B cell (primary cell): Measurements from ENCODE around the gene DNAJC9. TPM values are rescaled to one million over a fixed set of nuclear protein-coding genes. Genes with fewer than 3 reads are reported as not detected.
A peak's percentile ranks its signal among the peaks of the same experiment; 100 is the strongest.

ENCODE experiments used
- ATAC-seq: fragments of 200-7000 bp; cut with Tn5 transposase; one replicate; pipeline ENCODE4 v1.10.0; 2021; ENCODE audit warnings: low read depth, mild to moderate bottlenecking, moderate number of reproducible peaks, moderate library complexity
- CTCF ChIA-PET: fragments of 350-600 bp; sonication (Branson Sonifier 250); formaldehyde crosslinking; loops from one replicate; lab custom pipeline; 2021; ENCODE audit warnings: antibody characterized with exemption, inconsistent platforms; lab: Charles Lee
- POLR2A ChIA-PET: fragments of 350-600 bp; sonication (Branson Sonifier 250); formaldehyde crosslinking; loops from one replicate; lab custom pipeline; 2021; ENCODE audit warnings: antibody characterized with exemption; lab: Charles Lee
- DNase-seq: peaks from one replicate; pipeline ENCODE4 v3.0.0; 2013
- H2AFZ ChIP-seq: 2 replicates; pipeline ENCODE4 v1.6.1; 2012; ENCODE audit warnings: mild to moderate bottlenecking, low read depth, low read length; ENCODE audit not compliant: insufficient read depth, poor library complexity, severe bottlenecking
- H3K27ac ChIP-seq, 2 donors: 1 replicate in 1 of 2; 2 replicates in 1 of 2; pipeline ENCODE4 v1.5.1; 2012 to 2013; ENCODE audit warnings: low read length in 2 of 2, mild to moderate bottlenecking in 2 of 2, moderate library complexity in 1 of 2
- H3K27me3 ChIP-seq, 4 experiments: fragments of 200-600 bp in 1 of 4; sonication (generic) in 1 of 4; replicated peaks in 1 of 4; 1 replicate in 2 of 4; 2 replicates in 2 of 4; pipeline versions ENCODE4 v1.6.1 to v1.7.0; 2013 to 2016; ENCODE audit warnings: low read length in 3 of 4, mild to moderate bottlenecking in 2 of 4, mixed read lengths in 1 of 4, moderate library complexity in 1 of 4; ENCODE audit not compliant: insufficient read depth in 4 of 4, control insufficient read depth in 3 of 4; ENCODE audit errors: control extremely low read depth in 1 of 4
- H3K36me3 ChIP-seq, 2 experiments: replicated peaks in 1 of 2; 1 replicate in 1 of 2; 2 replicates in 1 of 2; pipeline versions ENCODE4 v1.6.1 to v1.7.1; 2013; ENCODE audit warnings: low read length in 1 of 2; ENCODE audit not compliant: insufficient read depth in 2 of 2, control insufficient read depth in 1 of 2; ENCODE audit errors: control extremely low read depth in 1 of 2, extremely low read depth in 1 of 2
- H3K4me1 ChIP-seq, 2 donors: fragments of 200-600 bp in 1 of 2; sonication (generic) in 1 of 2; 1 replicate in 1 of 2; 2 replicates in 1 of 2; pipeline versions ENCODE4 v1.5.1 to v1.6.1; 2013 to 2017; ENCODE audit warnings: low read length in 2 of 2; ENCODE audit not compliant: control insufficient read depth in 2 of 2, insufficient read depth in 2 of 2
- H3K4me2 ChIP-seq: replicated peaks from 2 replicates; pipeline ENCODE3; 2012; ENCODE audit warnings: mild to moderate bottlenecking, low read depth, low read length; ENCODE audit not compliant: poor library complexity, severe bottlenecking
- H3K4me3 ChIP-seq, 5 experiments: fragments of 200-600 bp in 1 of 5; sonication (generic) in 1 of 5; 1 replicate in 3 of 5; 2 replicates in 2 of 5; pipeline versions ENCODE4 v1.5.1 to v1.7.0; 2011 to 2016; ENCODE audit warnings: low read length in 4 of 5, mild to moderate bottlenecking in 4 of 5, low read depth in 2 of 5, control low read depth in 1 of 5, moderate library complexity in 1 of 5; ENCODE audit not compliant: insufficient read depth in 1 of 5; ENCODE audit errors: control extremely low read depth in 1 of 5, extremely low read depth in 1 of 5
- H3K79me2 ChIP-seq: fragments of 200-600 bp; sonication (generic); one replicate; pipeline ENCODE4 v1.6.0; 2016; ENCODE audit warnings: low read length; ENCODE audit not compliant: control insufficient read depth, insufficient read depth
- H3K9ac ChIP-seq: fragments of 200-600 bp; sonication (generic); 2 replicates; pipeline ENCODE4 v1.6.1; 2017; ENCODE audit warnings: mild to moderate bottlenecking, low read length, moderate library complexity
- H3K9me3 ChIP-seq, 3 donors: one replicate each; pipeline versions ENCODE4 v1.6.1 to v1.7.1; 2013; ENCODE audit warnings: low read length in 2 of 3; ENCODE audit not compliant: control insufficient read depth in 2 of 3, insufficient read depth in 1 of 3; ENCODE audit errors: control extremely low read depth in 1 of 3
- H4K20me1 ChIP-seq: 2 replicates; pipeline ENCODE4 v1.6.0; 2012; ENCODE audit warnings: mild to moderate bottlenecking, low read length; ENCODE audit not compliant: insufficient read depth, control insufficient read depth, poor library complexity, severe bottlenecking
- H3K27ac Mint-ChIP-seq: one replicate; pipeline ENCODE4 v1.8.0; 2021; ENCODE audit warnings: mixed read lengths
- H3K27me3 Mint-ChIP-seq: one replicate; pipeline ENCODE4 v1.8.0; 2021; ENCODE audit warnings: mixed read lengths
- H3K4me1 Mint-ChIP-seq: one replicate; pipeline ENCODE4 v1.8.0; 2021; ENCODE audit warnings: mixed read lengths
- H3K4me3 Mint-ChIP-seq: one replicate; pipeline ENCODE4 v1.8.0; 2021; ENCODE audit warnings: mixed read lengths
- H3K9me3 Mint-ChIP-seq: one replicate; pipeline ENCODE4 v1.8.0; 2022; ENCODE audit warnings: mixed read lengths; ENCODE audit not compliant: insufficient read depth
- EZH2 ChIP-seq: IDR thresholded peaks from 2 replicates; pipeline ENCODE4 v1.6.1; 2012; ENCODE audit warnings: borderline replicate concordance, low read depth, mild to moderate bottlenecking, moderate library complexity, low read length; ENCODE audit not compliant: insufficient read depth, poor library complexity, severe bottlenecking
- WGBS: methylation state at CpG from one replicate; pipeline ENCODE4 v1.1.5; 2013; ENCODE audit warnings: missing lambda C conversion rate; ENCODE audit not compliant: insufficient coverage; 5-methylcytosine and 5-hydroxymethylcytosine counted together
- intact Hi-C: fragments of 100-400 bp; cut with micrococcal nuclease; formaldehyde crosslinking; loops from one replicate; pipeline ENCODE4 v1.10.0; 2022
- polyA plus RNA-seq: library from polyadenylated mRNA; depleted of rRNA; stranded (reverse); fragments of >200 nt; gene quantifications from 2 replicates; pipeline ENCODE4 v1.2.3, GENCODE V29; 2012
- total RNA-seq, 2 donors: library from RNA; stranded (reverse); fragments of 120-200 nt in 1 of 2; gene quantifications; 1 replicate in 1 of 2; 2 replicates in 1 of 2; pipeline versions ENCODE4 v1.2.3 to v1.2.4, GENCODE V29; 2013 to 2022
- TF ChIP-seq, protein P1 (sequence below): fragments of 200-600 bp; IDR thresholded peaks from one replicate; pipeline ENCODE4 v1.8.0; 2022; ENCODE audit warnings: antibody characterized with exemption, mild to moderate bottlenecking

The DNAJC9 gene
- total and polyA plus RNA-seq, 2 donors (not counting 1 experiment from before 2014, with no cell fraction given) = 11.8 to 25.6 TPM

DNA sequence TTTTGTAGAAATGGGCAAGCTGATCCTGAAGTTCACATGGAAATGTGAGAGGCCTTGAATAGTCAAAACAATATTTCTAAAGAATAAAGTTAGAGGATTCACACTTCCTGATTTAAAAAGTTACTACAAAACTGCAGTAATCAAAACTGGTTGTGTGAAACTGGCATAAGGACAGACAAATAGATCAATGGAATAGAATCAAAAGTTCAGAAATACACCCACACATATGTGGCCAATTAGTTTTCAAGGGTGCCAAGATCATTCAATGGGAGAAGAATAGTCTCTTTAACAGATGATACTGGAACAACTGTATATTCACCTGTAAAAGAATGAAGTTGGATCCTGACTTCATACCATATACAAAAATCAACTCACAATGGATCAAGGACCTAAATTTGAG is 27.7 kb downstream of the DNAJC9 start:
- Mint-ChIP-seq H3K4me1 (peaks cover 5% of the 10 kb centered on the region), H3K27ac (no peak overlapping the region), H3K27me3 (no peaks in the 10 kb centered on the region), H3K4me3 (no peak overlapping the region), H3K9me3 (peaks cover 3% of the 10 kb centered on the region)
- ATAC-seq (no peak), DNase-seq (no peak)
- Histone ChIP-seq H3K9ac (no peak overlapping the region), H4K20me1 (no peaks in the 10 kb centered on the region), H3K36me3 (peaks cover 4 to 19% of the 10 kb centered on the region in 2 experiments), H2AFZ (no peak overlapping the region), H3K4me2 (no peak overlapping the region), H3K4me3 (no peak overlapping the region), H3K27ac (no peak overlapping the region), H3K27me3 (no peaks in the 10 kb centered on the region), H3K9me3 (peaks cover 0 to 3% (median 0%) of the 10 kb centered on the region in 3 donors), H3K79me2 (no peaks in the 10 kb centered on the region), H3K4me1 (no peaks in the 10 kb centered on the region)
- TF ChIP-seq, protein P1, sequence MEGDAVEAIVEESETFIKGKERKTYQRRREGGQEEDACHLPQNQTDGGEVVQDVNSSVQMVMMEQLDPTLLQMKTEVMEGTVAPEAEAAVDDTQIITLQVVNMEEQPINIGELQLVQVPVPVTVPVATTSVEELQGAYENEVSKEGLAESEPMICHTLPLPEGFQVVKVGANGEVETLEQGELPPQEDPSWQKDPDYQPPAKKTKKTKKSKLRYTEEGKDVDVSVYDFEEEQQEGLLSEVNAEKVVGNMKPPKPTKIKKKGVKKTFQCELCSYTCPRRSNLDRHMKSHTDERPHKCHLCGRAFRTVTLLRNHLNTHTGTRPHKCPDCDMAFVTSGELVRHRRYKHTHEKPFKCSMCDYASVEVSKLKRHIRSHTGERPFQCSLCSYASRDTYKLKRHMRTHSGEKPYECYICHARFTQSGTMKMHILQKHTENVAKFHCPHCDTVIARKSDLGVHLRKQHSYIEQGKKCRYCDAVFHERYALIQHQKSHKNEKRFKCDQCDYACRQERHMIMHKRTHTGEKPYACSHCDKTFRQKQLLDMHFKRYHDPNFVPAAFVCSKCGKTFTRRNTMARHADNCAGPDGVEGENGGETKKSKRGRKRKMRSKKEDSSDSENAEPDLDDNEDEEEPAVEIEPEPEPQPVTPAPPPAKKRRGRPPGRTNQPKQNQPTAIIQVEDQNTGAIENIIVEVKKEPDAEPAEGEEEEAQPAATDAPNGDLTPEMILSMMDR = no peak
- TF ChIP-seq EZH2 = no peak
- POLR2A ChIA-PET = no interaction called here
- CTCF ChIA-PET = no interaction called here
- intact Hi-C loops = no loop called here

DNA sequence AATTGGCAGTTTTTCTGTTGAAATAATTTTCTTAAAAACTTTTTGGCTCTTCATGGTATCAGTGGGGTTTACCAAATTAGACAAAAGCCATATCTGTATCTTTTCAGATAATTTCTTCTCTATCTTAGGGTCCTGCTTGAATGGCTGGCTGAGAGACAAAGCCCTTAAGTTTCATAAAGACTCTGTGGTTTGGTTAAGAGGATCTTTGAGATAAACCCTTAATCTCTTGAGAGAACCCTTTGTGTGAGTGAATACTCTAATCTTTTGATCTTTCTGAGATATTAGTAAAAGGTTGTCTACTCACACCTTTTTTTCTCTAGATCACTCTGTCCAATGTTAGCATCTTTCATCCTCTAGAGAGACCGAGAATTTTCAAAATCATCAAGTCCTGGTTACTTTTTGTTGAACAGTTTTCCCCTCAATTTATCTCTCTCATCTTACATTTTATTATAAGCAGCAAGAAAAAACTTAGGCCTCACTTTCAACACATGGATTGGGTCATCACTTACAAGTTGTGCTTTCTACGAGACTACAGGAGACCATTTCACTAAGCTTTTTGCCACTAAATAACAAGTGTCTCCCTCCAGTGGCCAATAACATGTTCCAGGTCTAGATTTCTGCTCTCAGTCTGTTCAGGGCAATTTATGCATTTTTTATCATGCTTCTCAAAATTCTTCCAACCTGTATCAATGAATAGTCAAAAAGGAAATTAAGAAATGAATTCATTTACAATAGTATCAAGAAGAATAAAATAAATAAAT is 28.4 kb downstream of the DNAJC9 start:
- no peaks in the 10 kb centered on the region for H3K27me3 Mint-ChIP-seq
- 93% methylated on average over 2 of the region's 2 CpGs for WGBS

More for the DNA sequence above, 28.4 kb downstream of the DNAJC9 start:
- H3K4me3 ChIP-seq = no peak overlapping the region
- Mint-ChIP-seq H3K4me3 (no peak overlapping the region), H3K27ac (no peak overlapping the region), H3K9me3 (peaks cover 3% of the 10 kb centered on the region), H3K4me1 (peaks cover 5% of the 10 kb centered on the region)
- H3K4me1 ChIP-seq = no peaks in the 10 kb centered on the region
- peaks cover 0 to 3% (median 0%) of the 10 kb centered on the region in 3 donors for H3K9me3 ChIP-seq
- no peak for ATAC-seq
- POLR2A ChIA-PET = no interaction called here
- H3K4me2 ChIP-seq = no peak overlapping the region
- CTCF ChIA-PET = no interaction called here
- H3K9ac ChIP-seq = no peak overlapping the region
- H2AFZ ChIP-seq = no peak overlapping the region
- DNase-seq = peak; percentile 10
- intact Hi-C loops = no loop called here
- TF ChIP-seq, protein P1 = peak; percentile 37
- no peak for TF ChIP-seq EZH2
- H3K27me3 ChIP-seq = no peaks in the 10 kb centered on the region
- H3K79me2 ChIP-seq = no peaks in the 10 kb centered on the region
- H4K20me1 ChIP-seq = no peaks in the 10 kb centered on the region
- H3K27ac ChIP-seq = no peak overlapping the region
- H3K36me3 ChIP-seq = peaks cover 4 to 19% of the 10 kb centered on the region in 2 experiments
